GM06990 (cell line): ENCODE data around the gene KLF7.
"Not testable (repeated sequence)": the region's sequence is repeated elsewhere in the genome, so short reads cannot be mapped to it uniquely, and the experiment has no call there.

Experiments
- DNase-seq: peaks from one replicate; pipeline ENCODE4 v3.0.0-alpha.2; 2011; ENCODE audit not compliant: insufficient read length; ENCODE audit errors: extremely low read depth
- H3K27me3 ChIP-seq: replicated peaks from 2 replicates; pipeline ENCODE4 v1.6.0; 2011; ENCODE audit warnings: low read length; ENCODE audit not compliant: control insufficient read depth, insufficient read depth
- H3K36me3 ChIP-seq: 2 replicates; pipeline ENCODE4 v1.5.1; 2011; ENCODE audit warnings: low read length; ENCODE audit not compliant: control insufficient read depth, insufficient read depth
- H3K4me3 ChIP-seq: replicated peaks from 2 replicates; pipeline ENCODE4 v1.5.1; 2011; ENCODE audit warnings: low read depth, mild to moderate bottlenecking, control low read depth, low read length
- TF ChIP-seq, protein P1 (sequence below): IDR thresholded peaks from 2 replicates; pipeline ENCODE4 v1.5.1; 2011; ENCODE audit warnings: low read length, control low read depth, mild to moderate bottlenecking, inconsistent platforms; ENCODE audit not compliant: insufficient read depth, poor library complexity, severe bottlenecking

Gene KLF7

DNA sequence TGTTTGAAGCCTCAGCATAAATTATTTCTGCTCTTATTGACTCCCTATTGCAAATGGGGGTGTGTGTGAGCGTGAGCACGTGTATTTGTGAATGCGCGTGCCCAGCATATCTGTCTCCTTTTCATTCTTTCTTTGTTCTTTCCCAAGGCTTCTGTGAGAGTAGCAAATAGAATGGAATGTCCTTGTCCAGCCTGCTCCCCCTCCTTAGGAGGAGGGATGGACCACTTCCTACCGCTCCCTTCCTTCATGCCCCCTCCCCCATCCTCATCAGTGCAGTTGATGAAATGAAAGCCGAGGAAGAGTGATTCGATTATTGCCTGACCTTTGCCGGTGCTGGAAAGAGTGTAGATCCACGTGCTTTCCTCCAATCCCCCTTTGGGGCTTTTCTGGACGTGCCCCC lies 124.5 kb downstream of the KLF7 start:
- H3K4me3 ChIP-seq, result no peak overlapping the region
- no peaks in the 10 kb centered on the region for H3K27me3 ChIP-seq

DNA sequence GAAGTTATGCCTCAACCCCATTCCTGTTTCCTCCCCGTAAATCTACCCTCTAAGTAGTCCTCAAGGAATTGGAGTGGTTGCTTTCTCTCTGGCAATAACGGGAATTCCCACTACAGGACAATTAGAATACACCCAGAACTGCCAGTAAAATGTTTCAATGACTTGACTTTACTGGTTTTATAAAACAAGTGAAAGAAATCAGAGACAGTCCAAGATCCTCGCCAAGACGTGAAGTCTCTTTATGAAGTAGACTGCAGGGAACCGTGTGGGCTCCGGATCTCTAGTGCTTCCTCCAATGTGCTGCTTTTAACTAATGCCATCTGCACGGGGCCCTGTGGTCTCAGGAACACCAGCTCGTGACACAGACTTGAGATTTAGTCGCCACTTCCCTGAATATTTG lies 125.1 kb downstream of the KLF7 start:
- TF ChIP-seq, protein P1, sequence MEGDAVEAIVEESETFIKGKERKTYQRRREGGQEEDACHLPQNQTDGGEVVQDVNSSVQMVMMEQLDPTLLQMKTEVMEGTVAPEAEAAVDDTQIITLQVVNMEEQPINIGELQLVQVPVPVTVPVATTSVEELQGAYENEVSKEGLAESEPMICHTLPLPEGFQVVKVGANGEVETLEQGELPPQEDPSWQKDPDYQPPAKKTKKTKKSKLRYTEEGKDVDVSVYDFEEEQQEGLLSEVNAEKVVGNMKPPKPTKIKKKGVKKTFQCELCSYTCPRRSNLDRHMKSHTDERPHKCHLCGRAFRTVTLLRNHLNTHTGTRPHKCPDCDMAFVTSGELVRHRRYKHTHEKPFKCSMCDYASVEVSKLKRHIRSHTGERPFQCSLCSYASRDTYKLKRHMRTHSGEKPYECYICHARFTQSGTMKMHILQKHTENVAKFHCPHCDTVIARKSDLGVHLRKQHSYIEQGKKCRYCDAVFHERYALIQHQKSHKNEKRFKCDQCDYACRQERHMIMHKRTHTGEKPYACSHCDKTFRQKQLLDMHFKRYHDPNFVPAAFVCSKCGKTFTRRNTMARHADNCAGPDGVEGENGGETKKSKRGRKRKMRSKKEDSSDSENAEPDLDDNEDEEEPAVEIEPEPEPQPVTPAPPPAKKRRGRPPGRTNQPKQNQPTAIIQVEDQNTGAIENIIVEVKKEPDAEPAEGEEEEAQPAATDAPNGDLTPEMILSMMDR, result no peak
- no peaks in the 10 kb centered on the region for H3K36me3 ChIP-seq
- H3K27me3 ChIP-seq, result no peaks in the 10 kb centered on the region
- DNase-seq, result no peak
- H3K4me3 ChIP-seq, result no peak overlapping the region

More for the DNA sequence above, 124.5 kb downstream of the KLF7 start:
- no peak for DNase-seq
- TF ChIP-seq, protein P1, result no peak
- H3K36me3 ChIP-seq, result no peaks in the 10 kb centered on the region

DNA sequence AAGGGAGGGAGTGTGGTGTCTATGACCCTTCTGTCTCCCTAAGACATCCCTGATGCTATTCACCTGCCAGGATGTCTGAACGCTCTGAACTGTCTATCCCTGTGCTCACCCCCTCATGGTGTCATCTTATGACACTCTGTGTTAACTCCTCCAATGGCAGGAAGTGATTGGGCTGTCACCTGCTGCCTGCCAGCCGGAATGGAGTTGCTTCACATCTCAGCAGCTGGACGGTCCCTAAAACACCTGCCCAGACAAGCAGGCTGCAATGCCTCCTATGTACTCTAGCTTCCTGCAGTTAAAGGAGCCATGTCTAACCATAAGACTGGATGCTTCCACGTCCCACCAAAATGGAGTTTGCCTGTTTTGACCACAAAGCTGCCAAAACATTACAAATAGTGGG lies 126.5 kb downstream of the KLF7 start:
- Histone ChIP-seq H3K36me3 (no peaks in the 10 kb centered on the region), H3K4me3 (no peak overlapping the region), H3K27me3 (no peaks in the 10 kb centered on the region)
- DNase-seq, result no peak
- TF ChIP-seq, protein P1, result no peak

DNA sequence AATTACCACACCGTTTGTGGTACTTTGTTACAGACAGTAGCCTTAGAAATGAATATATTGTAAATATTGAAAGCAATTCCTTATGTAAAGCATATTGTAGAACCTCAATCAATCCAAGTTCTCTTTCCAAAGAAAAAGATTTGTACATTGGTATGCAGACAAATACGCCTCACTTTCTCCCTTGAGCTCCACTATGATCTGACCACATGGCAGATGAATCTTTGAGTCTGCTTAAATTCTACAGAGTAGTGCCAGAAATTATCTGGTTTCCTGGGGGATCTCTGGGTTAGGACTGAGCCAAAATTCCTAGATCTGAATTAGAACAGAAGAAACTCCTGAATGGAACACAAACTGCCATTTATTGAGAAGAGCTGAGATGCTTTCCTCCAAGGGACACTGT lies 127.4 kb downstream of the KLF7 start:
- no peak for DNase-seq
- no peak overlapping the region for H3K4me3 ChIP-seq
- H3K36me3 ChIP-seq, result no peaks in the 10 kb centered on the region
- TF ChIP-seq, protein P1, result no peak
- H3K27me3 ChIP-seq, result no peaks in the 10 kb centered on the region

DNA sequence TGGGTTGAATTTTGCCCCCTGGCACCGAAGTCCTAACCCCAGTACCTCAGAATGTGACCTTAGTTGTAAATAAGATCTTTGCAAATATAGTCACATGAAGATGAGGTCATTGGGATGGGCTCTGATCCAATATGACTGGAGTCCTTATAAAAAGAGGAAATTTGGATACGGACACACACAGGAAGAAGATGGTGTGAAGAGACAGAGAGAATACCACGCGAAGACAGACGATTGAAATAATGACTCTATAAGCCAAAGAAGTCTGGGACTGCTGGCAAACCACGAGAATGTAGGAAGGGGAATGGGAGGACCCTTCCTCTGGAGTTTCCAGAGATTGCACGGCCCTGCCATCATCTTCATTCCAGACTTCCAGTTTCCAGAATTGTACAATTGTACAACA lies 127.9 kb downstream of the KLF7 start:
- TF ChIP-seq, protein P1, result no peak
- H3K27me3 ChIP-seq, result no peaks in the 10 kb centered on the region
- no peaks in the 10 kb centered on the region for H3K36me3 ChIP-seq
- H3K4me3 ChIP-seq, result no peak overlapping the region
- DNase-seq, result no peak

DNA sequence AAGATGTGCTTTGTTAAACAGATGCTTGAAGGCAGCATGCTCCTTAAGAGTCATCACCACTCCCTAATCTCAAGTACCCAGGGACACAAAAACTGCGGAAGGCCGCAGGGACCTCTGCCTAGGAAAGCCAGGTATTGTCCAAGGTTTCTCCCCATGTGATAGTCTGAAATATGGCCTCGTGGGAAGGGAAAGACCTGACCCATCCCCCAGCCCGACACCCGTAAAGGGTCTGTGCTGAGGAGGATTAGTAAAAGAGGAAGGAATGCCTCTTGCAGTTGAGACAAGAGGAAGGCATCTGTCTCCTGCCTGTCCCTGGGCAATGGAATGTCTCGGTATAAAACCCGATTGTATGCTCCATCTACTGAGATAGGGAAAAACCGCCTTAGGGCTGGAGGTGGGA lies 128.7 kb downstream of the KLF7 start:
- DNase-seq, H3K27me3 ChIP-seq, H3K4me3 ChIP-seq, H3K36me3 ChIP-seq: not testable (repeated sequence)
